Measurements from ENCODE around the gene SHQ1.

The SHQ1 gene

GRCh38 chr3:72892081-72892775, 44.0 kb upstream of the SHQ1 start:
- H3K27me3 ChIP-seq (ENCODE audit: insufficient read depth, low read depth, severe bottlenecking), result no peaks in the 10 kb centered on the region

GRCh38 chr3:72891053-72891855, 43.0 kb upstream of the SHQ1 start:
- Histone ChIP-seq H3K4me3 (ENCODE audit: low read depth, low read length) (no peak overlapping the region), H3K27ac (no peak overlapping the region), H3K36me3 (no peaks in the 10 kb centered on the region), H3K27me3 (ENCODE audit: insufficient read depth, low read depth, severe bottlenecking) (no peaks in the 10 kb centered on the region), H3K9me3 (ENCODE audit: severe bottlenecking) (no peaks in the 10 kb centered on the region)
- DNase-seq, result peak; percentile 43
- peak; percentile 38; the same call in 1 of the 2 replicates for TF ChIP-seq CTCF (IDR thresholded peaks at IDR 0.05; ENCODE audit: low read depth, low read length)

More at GRCh38 chr3:72892081-72892775, 44.0 kb upstream of the SHQ1 start:
- Histone ChIP-seq H3K9me3 (ENCODE audit: severe bottlenecking) (no peaks in the 10 kb centered on the region), H3K27ac (no peak overlapping the region), H3K4me3 (ENCODE audit: low read depth, low read length) (no peak overlapping the region), H3K36me3 (no peaks in the 10 kb centered on the region)
- no peak for TF ChIP-seq CTCF (IDR thresholded peaks at IDR 0.05; ENCODE audit: low read depth, low read length)
- no peak for DNase-seq

- H3K27ac ChIP-seq, result no peak overlapping the region
- no peaks in the 10 kb centered on the region for H3K36me3 ChIP-seq
- no peak for DNase-seq
- H3K4me3 ChIP-seq (ENCODE audit: low read depth, low read length), result no peak overlapping the region
- no peaks in the 10 kb centered on the region for H3K9me3 ChIP-seq (ENCODE audit: severe bottlenecking)
- no peaks in the 10 kb centered on the region for H3K27me3 ChIP-seq (ENCODE audit: insufficient read depth, low read depth, severe bottlenecking)
- no peak for TF ChIP-seq CTCF (IDR thresholded peaks at IDR 0.05; ENCODE audit: low read depth, low read length)
Observed at GRCh38 chr3:72890166-72890925, 42.1 kb upstream of the SHQ1 start.

GRCh38 chr3:72889310-72890165, 41.3 kb upstream of the SHQ1 start:
- no peaks in the 10 kb centered on the region for H3K36me3 ChIP-seq
- no peaks in the 10 kb centered on the region for H3K9me3 ChIP-seq (ENCODE audit: severe bottlenecking)
- peak overlapping the region; percentile 59 for H3K4me3 ChIP-seq (ENCODE audit: low read depth, low read length)
- H3K27ac ChIP-seq, result no peak overlapping the region
- TF ChIP-seq CTCF (IDR thresholded peaks at IDR 0.05; ENCODE audit: low read depth, low read length), result no peak
- H3K27me3 ChIP-seq (ENCODE audit: insufficient read depth, low read depth, severe bottlenecking), result no peaks in the 10 kb centered on the region
- DNase-seq, result no peak

Data from WERI-Rb-1 (cell line).